DND-41 (cell line): ENCODE data around the gene DLST.

Source experiments
- ATAC-seq: fragments of 200-7000 bp; cut with Tn5 transposase; 3 replicates; pipeline ENCODE4 v1.9.1; 2021; ENCODE audit warnings: low read depth; ENCODE audit not compliant: insufficient read depth
- DNase-seq: peaks from one replicate; pipeline ENCODE4 v3.0.0-alpha.2; 2020
- H2AFZ ChIP-seq: 2 replicates; pipeline ENCODE4 v1.6.0; 2012; ENCODE audit warnings: low read depth, low read length
- H3K27ac ChIP-seq: 2 replicates; pipeline ENCODE4 v1.5.1; 2012; ENCODE audit warnings: low read length, inconsistent platforms
- H3K27me3 ChIP-seq: fragments of 200-600 bp; sonication (generic); 2 replicates; pipeline ENCODE4 v1.6.0; 2012; ENCODE audit warnings: low read length, mild to moderate bottlenecking, inconsistent platforms; ENCODE audit not compliant: insufficient read depth, poor library complexity
- H3K36me3 ChIP-seq: 2 replicates; pipeline ENCODE4 v1.5.1; 2012; ENCODE audit warnings: low read length, inconsistent platforms; ENCODE audit not compliant: insufficient read depth
- H3K4me1 ChIP-seq: 2 replicates; pipeline ENCODE4 v1.5.1; 2012; ENCODE audit warnings: mild to moderate bottlenecking, low read length; ENCODE audit not compliant: insufficient read depth
- H3K4me2 ChIP-seq: 2 replicates; pipeline ENCODE4 v1.6.0; 2012; ENCODE audit warnings: mild to moderate bottlenecking, moderate library complexity, low read length, inconsistent platforms; ENCODE audit not compliant: insufficient read depth
- H3K4me3 ChIP-seq, 2 experiments: fragments of 200-600 bp in 1 of 2; shearing (Covaris generic) in 1 of 2; 2 replicates each; pipeline ENCODE4 v1.5.1; 2012 to 2016; ENCODE audit warnings: inconsistent platforms in 2 of 2, low read length in 2 of 2, mild to moderate bottlenecking in 2 of 2, low read depth in 1 of 2, moderate library complexity in 1 of 2
- H3K79me2 ChIP-seq: 2 replicates; pipeline ENCODE4 v1.6.0; 2012; ENCODE audit warnings: low read length, inconsistent platforms; ENCODE audit not compliant: insufficient read depth
- H3K9ac ChIP-seq: 2 replicates; pipeline ENCODE4 v1.6.0; 2012; ENCODE audit warnings: low read depth, mild to moderate bottlenecking, inconsistent platforms, low read length, moderate library complexity
- H3K9me3 ChIP-seq: 2 replicates; pipeline ENCODE4 v1.5.1; 2012; ENCODE audit warnings: low read length, moderate library complexity, mild to moderate bottlenecking, inconsistent platforms; ENCODE audit not compliant: insufficient read depth, severe bottlenecking
- H4K20me1 ChIP-seq: 2 replicates; pipeline ENCODE4 v1.6.0; 2012; ENCODE audit warnings: low read length; ENCODE audit not compliant: insufficient read depth
- CTCF ChIP-seq: IDR thresholded peaks from 2 replicates; pipeline ENCODE4 v1.5.1; 2012; ENCODE audit warnings: borderline replicate concordance, low read length, moderate library complexity, mild to moderate bottlenecking; ENCODE audit not compliant: poor library complexity, severe bottlenecking; ENCODE audit errors: extremely low read depth
- EZH2 ChIP-seq: IDR thresholded peaks from 3 replicates; pipeline ENCODE4 v1.6.1; 2012; ENCODE audit warnings: borderline replicate concordance, low read depth, mild to moderate bottlenecking, moderate library complexity, low read length, inconsistent platforms; ENCODE audit not compliant: severe bottlenecking

Gene DLST

GRCh38 chr14:74921053-74921620 is 39.4 kb downstream of the DLST start:
- no peak overlapping the region for H3K9ac ChIP-seq

DNA sequence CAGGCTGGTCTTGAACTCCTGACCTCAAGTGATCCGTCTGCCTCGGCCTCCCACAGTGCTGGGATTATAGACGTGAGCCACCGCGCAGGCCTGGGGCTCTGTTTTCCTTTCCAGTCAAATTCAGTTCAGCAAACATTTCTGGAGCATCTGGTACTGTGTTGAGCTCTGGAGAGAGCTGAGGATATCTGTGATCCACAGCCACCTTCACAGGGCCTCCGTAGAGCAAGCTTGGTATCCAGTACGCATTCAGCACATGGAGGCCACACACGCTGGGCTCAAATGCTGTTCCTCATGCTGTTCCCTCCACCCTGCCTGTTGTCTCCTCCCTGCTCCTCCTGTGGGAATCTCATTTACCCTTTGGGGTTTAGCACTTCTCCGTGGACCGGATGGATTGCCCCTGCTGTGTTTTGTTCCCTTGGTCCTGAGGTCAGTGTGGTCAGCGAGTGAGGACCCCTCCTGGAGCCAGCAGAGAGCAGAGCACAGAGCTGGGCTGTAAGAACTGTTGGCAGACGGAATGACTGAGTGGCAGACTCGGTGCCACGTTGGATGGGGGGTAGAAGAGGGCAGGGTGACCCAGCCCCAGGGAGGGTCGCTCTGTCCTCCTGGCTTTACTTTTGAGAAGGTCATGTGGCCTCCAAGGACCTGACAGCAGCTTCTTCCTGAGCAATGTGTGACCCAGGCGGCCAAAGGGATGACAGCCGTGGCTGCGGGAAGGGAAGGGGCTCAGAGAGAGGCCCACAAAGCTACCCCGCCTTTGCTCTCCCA is 40.5 kb downstream of the DLST start:
- no peaks in the 10 kb centered on the region for H3K4me1 ChIP-seq
- H3K4me3 ChIP-seq = no peak overlapping the region
- H3K9ac ChIP-seq = no peak overlapping the region
- no peak overlapping the region for H3K4me2 ChIP-seq
- no peak overlapping the region for H3K27ac ChIP-seq
- no peak overlapping the region for H2AFZ ChIP-seq
- DNase-seq = no peak
- TF ChIP-seq EZH2 = no peak
- no peak for TF ChIP-seq CTCF
- H3K9me3 ChIP-seq = no peaks in the 10 kb centered on the region
- H3K27me3 ChIP-seq = no peaks in the 10 kb centered on the region
- 0 out of 2 replicates have a peak, but pooled peaks cover 4% of the 10 kb centered on the region for H4K20me1 ChIP-seq
- no peaks in the 10 kb centered on the region for H3K36me3 ChIP-seq
- no peak for ATAC-seq
- H3K79me2 ChIP-seq = no peaks in the 10 kb centered on the region

More at GRCh38 chr14:74921053-74921620, 39.4 kb downstream of the DLST start:
- Histone ChIP-seq H3K4me1 (no peaks in the 10 kb centered on the region), H3K79me2 (no peaks in the 10 kb centered on the region), H3K9me3 (no peaks in the 10 kb centered on the region), H3K27ac (no peak overlapping the region), H4K20me1 (0 out of 2 replicates have a peak, but pooled peaks cover 4% of the 10 kb centered on the region), H3K27me3 (no peaks in the 10 kb centered on the region), H3K4me3 (no peak overlapping the region), H3K4me2 (no peak overlapping the region), H3K36me3 (no peaks in the 10 kb centered on the region), H2AFZ (no peak overlapping the region)
- DNase-seq = no peak
- TF ChIP-seq EZH2 (no peak), CTCF (no peak)
- no peak for ATAC-seq

- H3K27ac ChIP-seq = no peak within 1 kb of the TSS
- H3K79me2 ChIP-seq = no peaks in the 10 kb centered on the region
- H4K20me1 ChIP-seq = 0 out of 2 replicates have a peak, but pooled peaks cover 4% of the 10 kb centered on the region
- no peak within 1 kb of the TSS for H3K9ac ChIP-seq
- DNase-seq (no peak), ATAC-seq (no peak)
- H3K27me3 ChIP-seq = no peaks in the 10 kb centered on the region
- no peaks in the 10 kb centered on the region for H3K36me3 ChIP-seq
- H3K9me3 ChIP-seq = no peaks in the 10 kb centered on the region
- no peak within 1 kb of the TSS for H2AFZ ChIP-seq
- TF ChIP-seq EZH2 = no peak
- TF ChIP-seq CTCF = no peak
- no peak within 1 kb of the TSS for H3K4me2 ChIP-seq
- H3K4me3 ChIP-seq = no peak within 1 kb of the TSS
- H3K4me1 ChIP-seq = no peaks in the 10 kb centered on the region
These were observed 41.2 kb downstream of the DLST start, which contains the start of gene RPS6KL1 for GRCh38 chr14:74922752-74923401. Gene RPS6KL1 (minus strand): TSS chr14:74923260. CDS start chr14:74921541, 1,719 bp downstream.
